HCEC 1CT (cell line): ENCODE data around the gene STX11.
A peak's percentile ranks its signal among the peaks of the same experiment; 100 is the strongest.

Experiments
- DNase-seq: peaks from one replicate; pipeline ENCODE4 v3.0.0-alpha.2; 2017

Gene STX11

DNA sequence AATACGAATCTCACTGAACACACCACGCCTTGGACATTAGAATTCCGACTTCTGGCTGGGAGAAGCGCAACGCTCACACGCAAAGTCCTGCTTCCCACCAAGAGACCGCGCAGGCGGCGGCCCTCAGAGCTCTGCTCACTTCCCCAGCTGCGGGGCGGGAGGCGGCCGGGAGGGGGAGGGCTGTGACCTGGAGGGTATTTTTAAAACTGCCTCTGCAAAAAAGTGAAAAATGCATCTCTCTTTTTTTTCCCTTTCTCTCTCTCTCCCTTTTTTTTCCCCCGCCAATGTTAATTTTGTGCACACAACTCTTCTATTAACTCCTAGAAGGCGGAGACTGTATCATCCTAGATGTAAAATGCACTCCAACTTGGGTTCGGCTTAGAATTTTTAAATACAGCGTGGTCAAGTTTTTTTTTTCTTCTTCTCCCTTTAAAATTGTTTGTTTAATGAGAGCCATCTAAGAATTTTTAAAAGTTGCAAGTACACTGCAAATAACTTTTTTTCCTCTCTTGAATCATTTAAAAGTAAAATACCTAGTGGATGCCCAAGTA, 66.4 kb downstream of the STX11 start:
- DNase-seq: peak; percentile 91

DNA sequence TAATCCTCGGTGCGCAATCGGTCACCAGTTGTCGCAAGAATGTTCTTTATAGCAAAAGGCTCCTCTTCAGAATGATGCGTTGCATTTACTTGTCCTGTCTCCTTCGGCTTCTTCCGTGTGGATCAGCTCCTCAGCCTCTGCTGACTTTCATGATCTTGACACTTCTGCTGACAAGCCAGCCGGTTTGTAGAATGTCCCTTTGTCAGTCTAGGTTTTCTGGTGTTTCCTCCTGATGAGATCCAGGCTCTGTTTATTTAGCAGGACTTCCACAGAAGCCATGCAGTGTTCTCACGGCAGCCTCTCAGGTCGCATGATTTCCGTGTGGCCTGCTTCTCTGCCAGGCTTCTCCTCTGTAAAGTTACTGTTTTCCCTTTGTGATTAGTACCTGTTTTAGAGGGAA, 66.9 kb downstream of the STX11 start:
- no peak for DNase-seq

GRCh38 chr6:144217797-144218196, 67.5 kb downstream of the STX11 start:
- no peak for DNase-seq

DNA sequence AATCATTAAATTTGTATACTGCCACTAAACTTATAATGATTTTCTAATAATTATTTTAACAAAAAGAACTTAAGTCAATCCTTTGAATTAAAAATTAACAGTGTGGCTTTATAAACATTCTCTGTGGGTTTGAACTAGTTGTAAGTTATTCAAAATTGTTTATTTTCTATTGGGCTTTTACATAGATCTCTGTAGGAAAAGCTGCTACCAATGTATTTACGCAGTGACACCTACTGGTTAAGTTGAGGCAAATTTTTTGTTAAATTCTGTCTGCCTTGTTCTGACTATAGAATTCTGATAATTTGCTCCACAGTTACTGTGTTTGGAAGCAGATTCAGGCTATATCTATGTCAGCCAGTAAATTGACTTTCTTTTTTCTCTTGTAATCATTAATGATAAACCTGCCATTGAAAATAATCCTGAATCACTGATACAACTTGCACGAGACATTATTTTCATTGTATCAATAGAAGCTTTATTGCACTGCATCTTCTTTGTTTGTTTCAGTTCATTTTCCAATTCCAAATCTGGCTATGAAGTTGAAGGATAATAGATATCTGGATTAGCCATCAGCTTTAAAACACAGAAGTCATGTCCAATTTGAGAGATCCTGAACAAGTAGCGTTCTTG, 68.9 kb downstream of the STX11 start:
- peak; percentile 70 for DNase-seq

- DNase-seq: no peak
These were observed 69.9 kb downstream of the STX11 start for GRCh38 chr6:144220031-144220790.

- DNase-seq: no peak
These were observed 73.4 kb downstream of the STX11 start for GRCh38 chr6:144223686-144224085.

GRCh38 chr6:144231721-144232120, 81.4 kb downstream of the STX11 start:
- no peak for DNase-seq

DNA sequence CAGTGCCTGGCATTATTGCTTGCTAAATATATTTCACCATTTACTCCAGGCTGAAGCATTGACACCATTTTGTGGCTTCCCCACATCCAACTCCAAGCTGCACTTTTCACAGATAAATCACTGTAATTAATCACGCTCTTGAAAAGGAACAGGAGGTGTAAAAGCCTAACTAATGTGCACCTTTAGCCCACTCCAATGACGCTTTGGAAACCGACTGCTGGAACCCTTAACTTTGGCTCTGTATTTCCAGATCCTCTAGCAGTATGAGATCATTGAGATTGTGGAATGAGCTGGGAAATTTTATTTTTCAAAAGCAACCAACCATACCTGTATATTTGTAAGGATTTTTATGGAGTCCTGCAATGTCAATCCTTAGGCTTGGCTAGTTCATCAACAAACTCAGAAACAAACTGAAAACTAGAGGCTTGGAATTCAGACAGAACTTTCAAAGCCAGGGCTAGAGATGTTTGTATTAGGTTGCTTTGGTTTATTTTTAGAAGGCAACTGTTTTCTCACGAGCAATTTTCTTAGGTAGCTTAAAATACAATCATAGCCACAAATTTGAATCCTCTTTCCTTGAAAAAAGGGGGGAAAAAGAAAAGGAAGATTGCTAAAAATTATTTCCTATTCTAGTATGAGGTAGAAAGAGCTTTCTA, 82.0 kb downstream of the STX11 start:
- DNase-seq: no peak

- no peak for DNase-seq
These were observed 82.5 kb downstream of the STX11 start for GRCh38 chr6:144232832-144233230.

GRCh38 chr6:144234399-144234798, 84.1 kb downstream of the STX11 start:
- DNase-seq: no peak

- DNase-seq: no peak
These were observed 84.6 kb downstream of the STX11 start for GRCh38 chr6:144234935-144235334.
